GM19240 (cell line): ENCODE measurements around the gene USP4.
"Not testable (repeated sequence)": the region's sequence is repeated elsewhere in the genome, so short reads cannot be mapped to it uniquely, and the experiment has no call there.

Source experiments
- DNase-seq: peaks from one replicate; pipeline ENCODE4 v3.0.0; 2011; ENCODE audit warnings: low spot score; ENCODE audit not compliant: insufficient read length

Gene USP4

DNA sequence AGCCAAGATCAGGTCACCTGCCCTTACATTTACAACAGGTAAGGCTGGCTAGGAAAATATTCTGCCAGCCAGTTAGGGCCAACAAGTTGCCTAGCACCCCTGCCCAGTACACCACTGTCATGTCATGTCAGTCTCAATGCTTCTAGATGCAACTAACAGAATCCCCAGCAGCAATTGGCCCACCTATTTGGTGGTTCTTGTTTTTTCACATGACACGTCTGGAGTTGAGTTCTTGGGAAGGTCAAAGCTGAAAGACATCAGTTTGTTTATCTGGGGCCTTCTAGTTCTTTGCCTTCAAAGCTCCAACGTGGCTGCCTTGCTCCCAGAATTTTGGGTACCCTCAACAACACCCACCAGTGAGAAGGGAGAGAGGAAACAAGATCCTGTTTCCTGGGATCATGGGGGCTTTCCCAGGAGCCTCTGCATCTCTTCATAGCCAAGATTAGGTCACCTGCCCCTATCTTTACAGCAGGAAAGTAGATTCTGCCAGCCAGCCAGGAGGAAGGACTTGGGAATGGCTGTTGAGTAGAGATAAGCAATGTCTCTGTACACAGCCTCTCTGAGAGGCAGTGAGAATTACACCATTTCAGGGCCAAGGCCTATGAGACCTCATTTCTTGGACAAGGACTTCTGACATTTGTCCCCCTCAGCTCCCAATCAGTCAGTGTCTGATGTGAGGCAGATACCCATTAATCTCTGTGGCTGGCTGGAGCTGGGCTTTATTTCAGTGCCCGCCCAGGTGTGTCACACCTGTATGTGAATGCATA lies 9.7 kb upstream of the USP4 start:
- no peak for DNase-seq

DNA sequence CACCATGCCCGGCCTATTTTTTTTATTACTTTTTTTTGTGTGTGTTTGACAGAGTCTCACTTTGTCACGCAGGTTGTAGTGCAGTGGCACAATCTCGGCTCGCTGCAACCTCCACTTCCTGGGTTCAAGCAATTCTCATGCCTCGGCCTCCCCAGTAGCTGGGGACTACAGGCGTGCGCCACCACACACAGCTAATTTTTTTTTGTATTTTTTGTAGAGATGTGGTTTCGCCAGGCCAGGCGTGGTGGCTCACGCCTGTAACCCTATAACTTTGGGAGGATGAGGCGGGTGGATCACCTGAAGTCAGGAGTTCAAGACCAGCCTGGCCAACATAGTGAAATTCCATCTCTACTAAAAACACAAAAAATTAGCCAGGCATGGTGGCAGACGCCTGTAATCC lies 8.5 kb upstream of the USP4 start:
- DNase-seq, result not testable (repeated sequence)

DNA sequence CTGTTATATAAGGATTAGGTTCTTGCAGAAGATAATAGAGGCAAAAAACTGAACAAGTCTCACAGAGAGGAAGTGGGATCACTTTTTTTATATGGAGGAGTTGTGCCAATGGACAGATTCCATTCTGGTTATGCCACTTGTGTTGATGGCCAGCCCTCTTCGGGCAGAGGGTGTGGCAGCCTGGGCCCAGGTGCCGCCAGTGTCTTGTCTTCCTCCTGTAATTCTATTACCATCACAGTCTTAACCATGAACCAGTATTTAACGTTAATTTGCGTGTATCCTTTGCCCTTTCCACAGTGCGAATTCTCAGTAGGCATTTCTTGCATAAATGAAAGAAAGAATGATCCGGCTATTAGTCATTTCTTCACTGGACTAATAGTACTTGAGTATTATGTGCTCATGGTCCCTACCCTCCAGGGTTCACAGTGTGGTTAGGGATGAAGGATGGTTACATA lies 7.0 kb upstream of the USP4 start:
- no peak for DNase-seq

DNA sequence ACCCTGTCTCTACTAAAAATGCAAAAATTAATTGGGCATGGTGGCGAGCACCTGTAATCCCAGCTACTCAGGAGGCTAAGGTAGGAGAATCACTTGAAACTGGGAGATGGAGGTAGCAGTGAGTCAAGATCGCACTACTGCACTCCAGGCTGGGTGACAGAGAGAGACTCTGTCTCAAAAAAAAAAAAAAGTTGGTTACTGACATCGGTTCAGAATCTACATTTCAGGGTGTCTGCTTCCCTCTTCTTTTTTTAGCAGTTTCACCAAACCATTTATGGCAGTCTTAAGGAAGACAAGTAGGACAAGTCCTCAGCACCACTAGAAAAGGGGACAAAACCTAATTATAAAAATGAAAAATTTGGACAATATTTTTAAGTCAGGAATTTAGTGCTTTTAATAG lies 3.3 kb upstream of the USP4 start:
- no peak for DNase-seq

DNA sequence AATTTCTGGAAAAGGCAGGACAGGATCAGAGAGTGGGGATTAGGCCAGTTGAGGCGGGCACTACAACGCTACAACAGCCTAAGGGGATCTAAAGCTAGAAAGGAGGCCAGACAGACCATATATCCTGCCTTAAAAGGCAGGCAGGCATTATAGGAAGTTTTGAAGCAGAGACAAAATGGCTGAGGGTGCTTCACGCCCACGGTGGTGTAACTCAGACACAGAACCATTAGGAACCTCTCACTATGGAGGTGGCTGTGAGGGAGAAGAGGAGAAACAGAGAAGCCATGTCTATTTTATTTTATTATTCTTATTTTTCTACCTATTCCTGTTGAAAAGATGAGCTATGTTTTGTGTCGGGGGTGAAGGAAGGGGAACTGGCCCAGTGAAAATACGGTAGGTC lies 2.1 kb upstream of the USP4 start:
- DNase-seq, result no peak

DNA sequence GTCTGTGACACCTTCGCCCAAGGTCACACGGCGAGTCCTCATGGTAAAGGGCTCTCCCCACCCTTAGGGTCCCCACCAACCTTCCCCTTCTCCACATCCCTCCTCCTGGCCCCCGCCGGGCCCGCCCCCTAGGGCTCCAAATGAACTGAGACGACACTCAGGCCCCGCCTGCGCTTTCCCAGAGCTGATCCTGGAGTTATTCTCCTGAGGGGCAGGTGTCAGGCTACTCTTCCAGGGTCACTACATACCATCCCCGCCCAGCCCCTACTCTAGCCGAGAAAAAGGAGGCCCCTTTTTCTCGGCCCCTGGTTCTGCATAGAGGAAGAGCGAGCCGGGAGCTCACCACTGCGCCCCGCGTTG lies 292 bp downstream of the USP4 start:
- no peak for DNase-seq

DNA sequence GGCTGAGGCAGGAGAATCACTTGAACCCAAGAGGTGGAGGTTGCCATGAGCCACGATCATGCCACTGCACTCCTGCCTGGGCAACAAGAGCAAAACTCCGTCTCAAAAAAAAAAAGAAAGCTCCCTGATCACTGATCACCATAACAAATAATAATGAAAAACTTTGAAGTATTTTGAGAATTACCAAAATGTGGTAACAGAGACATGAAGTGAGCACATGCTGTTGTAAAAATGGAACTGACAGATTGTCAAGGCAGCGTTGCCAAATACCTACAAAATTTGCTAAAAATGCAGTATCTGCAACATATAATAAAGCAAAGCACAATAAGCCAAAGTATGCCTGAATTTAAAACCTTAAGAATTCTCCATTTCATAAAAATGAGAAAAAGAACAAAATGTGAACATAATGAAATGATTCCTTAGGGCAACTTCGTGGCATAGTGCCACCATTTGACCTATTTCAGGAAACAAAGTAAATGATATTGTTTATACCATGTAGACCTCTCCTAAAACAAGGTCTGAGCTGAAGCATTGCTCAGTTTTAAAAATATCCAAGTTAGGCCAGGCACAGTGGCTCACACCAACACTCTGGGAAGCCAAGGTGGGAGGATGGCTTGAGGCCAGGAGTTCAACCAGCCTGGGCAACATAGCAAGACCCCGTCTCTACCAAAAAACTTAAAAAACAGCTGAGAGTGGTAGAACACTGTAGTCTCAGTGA lies 5.8 kb downstream of the USP4 start:
- DNase-seq, result no peak

DNA sequence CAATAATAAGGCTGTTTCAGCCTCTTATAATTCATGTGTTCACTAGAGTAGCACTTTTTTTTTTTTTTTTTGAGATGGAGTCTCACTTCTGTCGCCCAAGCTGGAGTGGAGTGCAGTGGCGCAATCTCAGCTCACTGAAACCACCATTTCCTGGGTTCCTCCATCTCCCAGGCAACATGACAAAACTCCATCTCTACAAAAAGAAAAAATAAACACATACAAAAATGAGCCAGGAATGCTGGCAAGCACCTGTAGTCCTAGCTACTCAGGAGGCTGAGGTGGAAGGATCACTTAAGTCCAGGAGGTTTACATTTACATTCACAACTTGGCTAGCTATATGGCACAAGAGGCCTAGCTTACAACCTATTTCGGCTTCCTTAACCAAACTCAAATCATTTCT lies 6.8 kb downstream of the USP4 start:
- DNase-seq, result no peak

DNA sequence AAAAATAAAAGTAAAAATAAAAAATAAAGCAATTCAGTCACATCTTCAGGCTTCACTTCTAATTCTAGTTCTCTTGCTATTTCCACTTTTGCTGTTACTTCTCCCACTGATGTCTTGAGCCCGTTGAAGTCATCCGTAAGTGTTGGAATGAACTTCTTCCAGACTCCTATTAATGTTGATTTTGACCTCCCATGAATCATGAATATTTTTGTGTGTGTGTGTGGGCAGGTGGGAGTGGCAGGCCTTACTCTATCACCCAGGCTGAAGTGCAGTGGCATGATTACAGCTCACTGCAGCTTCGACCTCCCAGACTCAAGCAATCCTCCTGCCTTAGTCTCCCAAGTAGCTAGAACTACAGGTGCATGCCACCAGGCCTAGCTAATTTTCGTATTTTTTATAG lies 10.7 kb downstream of the USP4 start:
- DNase-seq, result no peak

DNA sequence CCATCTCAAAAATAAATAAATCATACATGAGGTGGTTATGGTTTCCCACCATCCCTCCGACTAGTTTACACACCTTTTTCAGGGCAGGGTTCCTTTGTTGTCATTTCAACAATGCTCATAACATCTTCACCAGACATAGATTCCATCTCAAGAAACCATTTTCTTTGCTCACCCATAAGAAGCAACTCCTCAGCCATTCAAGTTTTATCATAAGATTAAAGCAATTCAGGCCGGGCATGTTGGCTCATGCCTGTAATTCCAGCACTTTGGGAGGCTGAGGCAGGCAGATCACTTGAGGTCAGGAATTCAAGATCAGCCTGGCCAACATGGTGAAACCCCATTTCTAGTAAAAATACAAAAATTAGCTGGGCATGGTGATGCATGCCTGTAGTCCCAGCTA lies 11.5 kb downstream of the USP4 start:
- not testable (repeated sequence) for DNase-seq

DNA sequence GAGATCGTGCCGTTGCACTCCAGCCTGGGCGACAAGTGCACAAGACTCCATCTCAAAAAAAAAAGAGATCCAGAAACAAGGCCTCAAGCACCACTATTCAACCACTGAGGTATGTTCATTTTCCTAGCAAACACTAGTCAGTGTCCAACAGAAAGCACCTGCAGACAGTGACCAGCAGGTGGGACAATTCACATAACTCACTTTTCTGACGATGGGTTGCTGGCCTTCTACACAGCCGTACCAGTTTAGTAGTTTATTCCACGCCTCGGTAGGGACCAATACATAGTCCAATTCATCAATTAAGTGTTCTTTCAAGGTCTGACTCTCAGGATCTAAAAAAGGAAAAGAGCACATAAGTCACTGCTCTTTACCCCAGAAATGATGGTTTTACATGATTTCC lies 12.4 kb downstream of the USP4 start:
- DNase-seq, result no peak

DNA sequence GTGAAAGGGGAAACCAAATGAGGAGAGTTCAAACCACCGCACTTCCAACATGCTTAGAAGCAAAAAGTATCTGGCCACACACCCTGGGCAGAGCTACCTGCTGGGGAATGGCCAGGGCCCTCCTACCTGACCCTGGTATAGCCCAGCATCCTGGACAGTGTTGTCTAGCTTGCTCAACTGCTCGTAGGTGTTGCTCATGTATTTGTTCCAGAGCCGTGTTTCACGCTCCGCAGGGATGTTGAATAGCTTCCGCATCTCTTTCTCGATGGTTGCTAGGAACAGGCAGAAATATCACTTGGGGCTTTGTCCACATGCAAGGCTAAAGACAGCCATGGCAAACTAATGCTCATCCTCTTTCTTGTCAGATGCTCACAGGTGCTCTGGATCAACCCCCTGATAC lies 15.1 kb downstream of the USP4 start:
- DNase-seq, result no peak

DNA sequence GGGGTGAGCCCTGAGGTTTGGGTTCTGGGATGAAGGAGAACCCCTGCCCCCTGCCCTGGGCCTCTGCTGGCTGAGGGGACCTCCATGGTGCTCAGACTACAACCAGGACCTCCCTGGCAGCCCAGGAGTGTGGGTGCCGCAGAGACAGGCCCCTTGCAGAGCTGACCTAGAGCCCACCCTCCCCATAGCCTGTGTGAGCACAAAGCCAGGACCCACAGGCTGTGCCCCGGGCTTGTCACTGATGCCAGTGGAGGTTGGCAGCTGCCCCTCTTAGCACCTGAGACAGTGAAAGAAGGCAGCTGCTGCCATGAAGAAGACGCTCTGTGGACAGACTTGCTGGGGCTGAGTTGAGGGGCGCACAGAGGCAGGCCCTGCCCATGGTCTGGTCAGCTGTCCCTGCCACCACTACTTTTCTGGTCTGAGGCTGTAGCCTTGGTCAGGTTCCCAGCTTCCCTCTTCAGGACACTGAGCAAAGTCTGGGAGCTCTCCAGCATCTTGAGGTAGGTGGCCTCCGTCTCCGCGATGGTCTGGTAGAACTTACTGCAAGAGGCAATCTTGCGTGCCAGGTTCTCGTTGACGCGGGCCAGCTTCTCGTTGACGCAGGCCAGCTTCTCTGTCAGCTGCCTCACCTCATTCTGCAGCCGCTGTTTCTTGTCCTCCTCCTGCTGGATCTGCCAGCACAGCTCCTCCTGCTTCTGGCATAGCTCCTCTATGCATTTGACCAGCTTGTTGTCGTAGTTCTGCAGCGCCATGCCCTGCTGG lies 23.0 kb downstream of the USP4 start:
- no peak for DNase-seq

DNA sequence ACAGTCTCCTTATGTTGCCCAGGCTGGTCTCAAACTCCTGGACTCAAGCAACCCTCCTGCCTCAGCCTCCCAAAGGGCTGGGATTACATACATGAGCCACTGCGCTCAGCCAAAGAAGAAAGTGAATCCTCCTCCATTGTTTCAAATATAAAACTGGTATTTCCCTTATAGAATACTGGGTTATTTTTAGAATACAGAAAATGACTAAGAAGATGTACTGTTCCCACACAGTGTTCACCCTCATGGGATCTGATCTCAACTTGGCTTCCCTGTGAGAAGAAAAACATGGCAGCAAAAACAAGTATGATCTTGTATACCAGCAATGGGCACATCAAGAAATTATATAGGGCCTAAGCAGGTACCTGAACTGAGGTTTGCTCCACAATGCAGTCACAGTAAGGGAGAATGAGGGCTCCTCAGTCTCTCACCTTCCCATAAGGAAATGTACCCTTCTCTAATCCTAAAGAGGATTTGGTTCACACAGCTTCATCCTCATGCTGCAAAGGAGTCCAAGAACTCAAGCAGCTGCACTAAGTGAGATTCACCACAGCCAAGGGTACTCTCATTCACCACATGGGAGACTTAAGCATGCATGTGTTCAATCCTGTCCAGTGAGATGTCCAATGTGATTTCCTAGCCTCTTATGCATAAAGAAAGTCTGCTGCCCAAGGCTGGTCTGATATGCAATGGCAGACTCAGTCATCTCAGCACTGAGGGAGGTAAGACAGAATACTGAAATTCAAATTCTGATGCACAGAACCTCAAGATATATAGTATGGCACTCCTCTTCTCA lies 25.8 kb downstream of the USP4 start:
- DNase-seq, result no peak

DNA sequence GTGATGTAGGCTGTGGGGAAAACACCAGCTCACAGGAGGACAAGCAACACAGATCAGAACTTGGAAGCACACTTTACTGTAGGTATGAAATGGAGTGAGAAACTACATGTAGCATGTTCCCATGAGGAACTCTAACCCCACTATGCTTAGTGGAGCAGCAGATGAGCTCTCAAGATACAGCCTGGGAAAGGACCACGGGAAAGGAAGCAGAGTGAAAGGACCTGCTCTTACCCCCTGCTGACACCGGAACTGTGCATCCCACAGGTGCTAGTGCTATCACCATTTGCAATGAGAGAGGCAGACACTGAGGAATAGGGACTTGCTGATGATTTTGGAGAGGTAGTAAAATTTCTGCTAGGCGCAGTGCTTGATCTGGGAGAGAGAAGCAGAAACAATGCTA lies 28.6 kb downstream of the USP4 start:
- DNase-seq, result no peak

DNA sequence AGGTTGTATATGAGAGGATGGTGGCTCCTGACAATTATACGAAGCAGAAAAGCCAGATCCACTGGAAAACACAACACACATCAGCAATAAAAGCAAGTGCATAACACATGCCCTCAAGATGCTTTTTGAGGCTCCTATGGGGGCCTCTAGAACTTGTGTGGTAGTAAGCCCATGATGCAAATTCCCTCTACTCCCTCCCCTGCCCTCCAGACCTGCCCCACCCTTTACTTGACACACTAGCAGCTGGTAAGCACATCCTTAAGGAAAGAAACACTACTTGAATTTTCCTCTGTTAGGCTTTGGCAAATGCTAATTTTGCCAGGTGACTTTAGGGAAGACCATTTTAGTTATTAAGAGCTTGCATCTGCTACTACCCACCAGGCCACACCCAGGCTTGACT lies 29.2 kb downstream of the USP4 start:
- no peak for DNase-seq

DNA sequence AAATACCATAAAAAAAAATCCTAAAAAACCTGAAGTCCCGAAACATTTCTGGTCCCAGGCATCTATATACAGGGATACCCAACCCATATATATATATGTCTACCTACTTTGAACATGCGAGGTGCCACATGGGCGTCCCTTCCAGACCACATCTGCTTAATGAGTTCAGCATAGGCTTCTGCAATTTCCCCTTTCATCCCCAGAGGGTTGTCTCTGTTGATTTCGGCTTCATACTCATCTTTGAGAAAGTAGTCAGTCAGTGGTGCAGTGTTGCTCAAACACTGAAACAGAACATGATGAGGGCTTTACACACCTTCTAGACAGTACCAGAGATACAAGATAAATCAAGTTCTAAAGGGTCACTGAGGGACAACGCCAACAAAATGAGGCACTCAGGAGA lies 34.2 kb downstream of the USP4 start:
- no peak for DNase-seq

DNA sequence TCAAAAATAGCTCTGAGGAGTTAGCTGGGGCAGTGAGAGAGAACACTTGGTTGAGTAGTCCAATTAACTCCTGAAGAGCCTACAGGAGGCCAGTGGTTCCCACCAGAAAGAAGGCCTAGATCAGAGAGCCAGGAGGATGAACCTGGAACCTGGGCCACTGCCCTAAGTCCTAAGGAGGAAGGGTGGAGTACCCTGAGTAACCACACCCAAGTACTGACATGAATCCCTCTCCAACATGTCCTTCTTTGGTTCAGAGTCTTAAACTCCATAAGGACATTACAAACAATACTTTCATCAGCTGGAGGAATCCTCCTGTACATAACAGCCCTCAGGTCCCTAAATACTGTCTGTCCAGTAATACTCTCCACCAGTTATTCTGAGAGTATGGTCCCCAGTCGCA lies 37.2 kb downstream of the USP4 start:
- DNase-seq, result no peak

DNA sequence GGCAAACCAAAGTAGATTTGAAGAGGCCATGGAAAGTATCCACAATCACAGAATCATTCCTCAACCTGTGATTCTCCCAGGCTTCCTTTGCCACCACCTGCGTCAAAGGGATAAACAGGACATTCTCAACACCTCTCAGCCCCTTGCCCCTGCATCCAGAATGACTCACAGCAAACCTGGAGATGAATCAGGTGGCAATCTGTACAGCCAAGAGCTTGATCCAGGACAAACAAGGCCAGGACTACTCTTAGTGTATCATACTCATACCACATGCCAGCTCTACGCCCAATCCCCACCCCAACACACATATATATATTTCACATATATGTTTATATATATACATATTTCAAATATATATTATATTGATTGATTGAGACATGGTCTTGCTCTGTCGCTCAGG lies 39.3 kb downstream of the USP4 start:
- no peak for DNase-seq

DNA sequence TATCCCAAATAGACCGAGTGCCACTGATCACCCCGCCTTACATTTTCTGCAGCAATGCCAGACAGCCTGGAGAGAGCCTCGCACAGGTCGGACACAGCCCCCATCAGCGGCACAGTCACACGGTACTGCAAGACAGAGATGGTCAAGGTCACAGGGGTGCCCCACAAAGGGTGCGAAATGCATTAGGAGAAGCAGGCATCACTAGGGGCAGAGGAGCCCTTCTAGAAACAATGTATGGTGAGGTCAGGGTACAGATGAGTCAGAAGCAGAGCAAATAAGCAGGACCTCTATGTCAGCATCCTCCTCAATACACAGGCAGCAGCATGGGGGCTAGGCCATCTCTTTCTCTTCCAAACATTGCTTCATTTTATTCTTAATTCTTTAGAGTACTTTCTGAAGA lies 41.3 kb downstream of the USP4 start:
- no peak for DNase-seq

DNA sequence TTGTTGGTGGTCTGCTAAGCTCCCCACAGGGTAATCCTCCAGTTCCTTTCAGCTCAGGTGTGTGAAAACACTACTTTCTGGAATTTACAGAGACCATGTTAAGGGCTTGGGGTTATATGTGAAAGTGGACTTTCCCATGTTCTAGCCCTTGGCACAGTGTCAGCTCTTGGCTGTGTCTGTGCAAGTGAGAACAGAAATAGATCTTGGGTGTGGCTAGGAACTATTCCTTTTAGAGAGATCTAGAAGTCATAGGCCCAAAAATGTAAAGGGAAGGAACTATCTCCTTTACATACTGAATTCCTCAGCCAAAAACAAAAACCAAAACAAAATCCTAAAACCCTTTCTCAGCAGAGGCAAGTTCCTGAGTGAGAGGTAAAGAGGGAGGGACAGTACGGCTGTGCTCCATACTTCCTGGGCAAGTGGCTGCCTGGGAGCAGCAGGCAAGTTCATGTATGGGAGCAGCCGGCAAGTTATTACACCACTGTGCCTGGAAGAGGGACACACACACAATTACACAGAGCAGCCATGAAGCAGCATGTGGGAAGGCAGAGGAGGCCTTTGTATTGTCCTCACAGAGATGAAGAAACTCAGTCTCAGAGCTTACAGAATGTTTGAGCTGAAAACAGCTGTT lies 43.0 kb downstream of the USP4 start:
- DNase-seq, result no peak
